Skeletal muscle tissue (tissue), 4 donors: ENCODE results near the gene WNT3A. TPM values are rescaled to one million over a fixed set of nuclear protein-coding genes. Genes with fewer than 3 reads are reported as not detected.

Source experiments
- H3K27ac ChIP-seq: one replicate; pipeline ENCODE4 v1.7.0; 2013; ENCODE audit warnings: mild to moderate bottlenecking, low read depth, low read length, inconsistent platforms
- H3K27me3 ChIP-seq, 3 donors: one replicate each; pipeline ENCODE4 v1.7.0; 2013; ENCODE audit warnings: low read length in 3 of 3; ENCODE audit not compliant: control insufficient read depth in 3 of 3, insufficient read depth in 3 of 3
- H3K36me3 ChIP-seq, 3 donors: one replicate each; pipeline ENCODE4 v1.7.0; 2013; ENCODE audit warnings: low read length in 3 of 3; ENCODE audit not compliant: control insufficient read depth in 3 of 3, insufficient read depth in 3 of 3
- H3K4me1 ChIP-seq, 3 donors: one replicate each; pipeline ENCODE4 v1.7.0; 2013; ENCODE audit warnings: low read length in 3 of 3, mild to moderate bottlenecking in 3 of 3; ENCODE audit not compliant: control insufficient read depth in 3 of 3, insufficient read depth in 3 of 3
- H3K4me3 ChIP-seq, 3 donors: one replicate each; pipeline ENCODE4 v1.7.0; 2013; ENCODE audit warnings: low read length in 3 of 3
- H3K9ac ChIP-seq, 3 donors: one replicate each; pipeline ENCODE4 v1.7.0; 2013; ENCODE audit warnings: low read length in 3 of 3, mild to moderate bottlenecking in 3 of 3, moderate library complexity in 2 of 3, low read depth in 1 of 3
- H3K9me3 ChIP-seq, 3 donors: one replicate each; pipeline ENCODE4 v1.7.0; 2013; ENCODE audit warnings: low read length in 3 of 3; ENCODE audit not compliant: control insufficient read depth in 3 of 3
- total RNA-seq: library from RNA; depleted of rRNA; stranded (reverse); fragments of >200 nt; gene quantifications from one replicate; pipeline ENCODE4 v1.2.3, GENCODE V29; 2014
- donor health status: Osteomylitis.

Gene WNT3A
- total RNA-seq, 1 donor from 2014 or later, result not detected

- Histone ChIP-seq H3K9me3 (no peaks in the 10 kb centered on the region), H3K9ac (no peak overlapping the region), H3K27ac (no peak overlapping the region), H3K27me3 (peaks cover 3 to 18% (median 6%) of the 10 kb centered on the region in 3 donors), H3K4me3 (no peak overlapping the region), H3K4me1 (no peaks in the 10 kb centered on the region), H3K36me3 (no peaks in the 10 kb centered on the region)
Measured at GRCh38 chr1:228048659-228049298, 42.0 kb downstream of the WNT3A start.

- Histone ChIP-seq H3K9me3 (no peaks in the 10 kb centered on the region), H3K4me3 (no peak overlapping the region), H3K27ac (no peak overlapping the region), H3K36me3 (no peaks in the 10 kb centered on the region), H3K27me3 (peaks cover 0 to 20% (median 9%) of the 10 kb centered on the region in 3 donors), H3K9ac (no peak overlapping the region), H3K4me1 (no peaks in the 10 kb centered on the region)
Measured at GRCh38 chr1:228050571-228051231, 43.9 kb downstream of the WNT3A start.

GRCh38 chr1:228058172-228058948 is 51.6 kb downstream of the WNT3A start:
- H3K27me3 ChIP-seq, result peaks cover 52 to 59% (median 55%) of the 10 kb centered on the region in 3 donors
- H3K9me3 ChIP-seq, result peaks cover 0 to 2% (median 0%) of the 10 kb centered on the region in 3 donors
- no peaks in the 10 kb centered on the region for H3K36me3 ChIP-seq
- no peak overlapping the region for H3K9ac ChIP-seq
- H3K4me3 ChIP-seq, result no peak overlapping the region
- H3K4me1 ChIP-seq, result peaks cover 0 to 6% (median 5%) of the 10 kb centered on the region in 3 donors
- no peak overlapping the region for H3K27ac ChIP-seq

- no peak overlapping the region for H3K4me3 ChIP-seq
- no peak overlapping the region for H3K27ac ChIP-seq
- no peaks in the 10 kb centered on the region for H3K36me3 ChIP-seq
- no peak overlapping the region for H3K9ac ChIP-seq
- peaks cover 0 to 6% (median 5%) of the 10 kb centered on the region in 3 donors for H3K4me1 ChIP-seq
- H3K27me3 ChIP-seq, result peaks cover 59 to 65% (median 59%) of the 10 kb centered on the region in 3 donors
- H3K9me3 ChIP-seq, result peaks cover 0 to 2% (median 0%) of the 10 kb centered on the region in 3 donors
Measured at GRCh38 chr1:228058949-228059633, 52.3 kb downstream of the WNT3A start.

GRCh38 chr1:228059634-228060457 is 53.0 kb downstream of the WNT3A start:
- no peaks in the 10 kb centered on the region for H3K36me3 ChIP-seq
- peaks cover 0 to 2% (median 0%) of the 10 kb centered on the region in 3 donors for H3K9me3 ChIP-seq
- no peak overlapping the region for H3K9ac ChIP-seq
- H3K4me1 ChIP-seq, result peaks cover 0 to 6% (median 5%) of the 10 kb centered on the region in 3 donors
- no peak overlapping the region for H3K27ac ChIP-seq
- H3K27me3 ChIP-seq, result peaks cover 63 to 71% (median 64%) of the 10 kb centered on the region in 3 donors
- no peak overlapping the region for H3K4me3 ChIP-seq

GRCh38 chr1:228060458-228061190 is 53.8 kb downstream of the WNT3A start:
- Histone ChIP-seq H3K4me1 (peaks cover 0 to 6% (median 5%) of the 10 kb centered on the region in 3 donors), H3K4me3 (no peak overlapping the region), H3K9me3 (peaks cover 0 to 2% (median 0%) of the 10 kb centered on the region in 3 donors), H3K9ac (no peak overlapping the region), H3K27me3 (peaks cover 71 to 77% (median 71%) of the 10 kb centered on the region in 3 donors), H3K27ac (no peak overlapping the region), H3K36me3 (no peaks in the 10 kb centered on the region)

- H3K27me3 ChIP-seq, result peaks cover 78 to 80% (median 79%) of the 10 kb centered on the region in 3 donors
- H3K36me3 ChIP-seq, result no peaks in the 10 kb centered on the region
- no peak overlapping the region for H3K9ac ChIP-seq
- no peak overlapping the region for H3K4me3 ChIP-seq
- peaks cover 0 to 2% (median 0%) of the 10 kb centered on the region in 3 donors for H3K9me3 ChIP-seq
- H3K4me1 ChIP-seq, result peaks cover 0 to 6% (median 5%) of the 10 kb centered on the region in 3 donors
- H3K27ac ChIP-seq, result no peak overlapping the region
Measured at GRCh38 chr1:228061411-228062084, 54.8 kb downstream of the WNT3A start.

- Histone ChIP-seq H3K4me1 (peaks cover 0 to 6% (median 5%) of the 10 kb centered on the region in 3 donors), H3K9ac (no peak overlapping the region), H3K27ac (no peak overlapping the region), H3K36me3 (no peaks in the 10 kb centered on the region), H3K9me3 (peaks cover 0 to 2% (median 0%) of the 10 kb centered on the region in 3 donors), H3K4me3 (no peak overlapping the region), H3K27me3 (peaks cover 85 to 87% (median 86%) of the 10 kb centered on the region in 3 donors)
Measured at GRCh38 chr1:228062085-228062791, 55.4 kb downstream of the WNT3A start.
